CD4-positive, alpha-beta T cell treated with Interleukin-21 for 1 hour (primary cell): ENCODE measurements around the gene MEX3D.
"Not testable (repeated sequence)": the region's sequence is repeated elsewhere in the genome, so short reads cannot be mapped to it uniquely, and the experiment has no call there.

Experiments used
- DNase-seq: peaks from one replicate; pipeline ENCODE4 v3.0.0-alpha.2; 2020

The MEX3D gene

DNA sequence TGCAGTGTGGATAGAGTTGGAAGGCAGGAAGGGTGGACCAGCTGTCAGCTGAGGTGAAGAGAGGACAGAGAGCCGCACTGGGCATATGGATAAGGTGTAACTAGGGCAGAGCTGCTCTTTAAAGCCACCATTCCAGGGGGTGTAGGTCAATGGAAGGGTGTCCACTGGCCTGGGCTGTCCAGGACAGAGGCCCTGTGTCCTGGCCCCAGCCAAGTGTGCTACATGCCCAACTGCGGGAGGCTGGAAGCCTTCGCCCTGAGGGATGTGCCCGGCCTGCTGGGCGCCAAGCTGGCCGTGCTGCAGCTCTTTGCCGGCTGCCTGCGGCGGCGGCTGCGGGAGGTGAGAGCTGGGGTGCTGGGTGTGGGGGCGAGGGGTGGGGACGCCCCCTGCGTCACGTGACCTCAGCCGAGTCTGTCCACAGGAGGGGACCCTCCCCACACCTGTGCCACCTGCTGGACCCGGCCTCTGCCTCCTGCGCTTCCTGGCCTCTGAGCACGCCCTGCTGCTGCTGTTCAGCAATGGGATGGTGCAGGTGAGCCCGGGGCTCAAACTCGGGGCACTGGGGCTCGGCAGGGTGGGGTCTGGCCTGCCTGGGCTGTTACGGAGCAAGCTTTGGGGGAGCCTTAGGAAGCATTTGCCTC, 34.5 kb downstream of the MEX3D start:
- no peak for DNase-seq

DNA sequence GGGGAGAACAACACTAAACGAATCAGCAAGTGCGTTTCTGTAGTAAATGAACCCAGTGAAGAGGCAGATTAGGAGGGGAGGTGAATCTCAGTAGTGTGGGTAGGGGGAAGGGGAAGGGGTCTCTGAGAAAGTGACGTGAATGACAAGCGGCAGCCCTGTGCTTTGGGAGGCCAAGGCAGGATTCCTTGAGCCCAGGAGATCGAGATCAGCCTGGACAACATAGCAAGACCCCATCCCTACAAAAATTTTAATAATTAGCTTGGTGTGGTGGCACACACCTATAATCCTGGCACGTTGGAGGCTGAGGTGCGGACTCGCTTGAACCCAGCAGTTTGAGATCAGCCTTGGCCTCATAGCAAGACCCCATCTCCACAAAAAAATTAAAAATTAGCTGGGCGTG, 36.1 kb downstream of the MEX3D start:
- DNase-seq: no peak

DNA sequence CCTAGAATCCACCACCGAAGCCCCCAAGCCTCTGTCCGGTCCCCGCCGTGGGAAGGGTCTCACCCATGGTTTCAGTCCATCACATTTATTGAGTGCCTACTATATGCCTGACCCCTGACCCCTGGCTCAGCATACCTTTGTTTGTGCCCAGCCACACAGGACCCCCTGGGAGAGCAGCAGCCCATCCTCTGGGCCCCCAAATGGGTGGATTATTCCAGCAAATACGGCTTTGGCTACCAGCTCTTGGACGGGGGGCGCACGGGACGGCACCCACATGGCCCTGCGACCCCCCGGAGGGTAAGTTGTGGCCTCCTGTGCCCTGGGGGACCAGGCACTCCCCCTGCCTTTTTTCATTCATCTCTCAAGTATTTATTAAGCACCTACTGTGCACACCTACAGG, 36.5 kb downstream of the MEX3D start:
- no peak for DNase-seq

DNA sequence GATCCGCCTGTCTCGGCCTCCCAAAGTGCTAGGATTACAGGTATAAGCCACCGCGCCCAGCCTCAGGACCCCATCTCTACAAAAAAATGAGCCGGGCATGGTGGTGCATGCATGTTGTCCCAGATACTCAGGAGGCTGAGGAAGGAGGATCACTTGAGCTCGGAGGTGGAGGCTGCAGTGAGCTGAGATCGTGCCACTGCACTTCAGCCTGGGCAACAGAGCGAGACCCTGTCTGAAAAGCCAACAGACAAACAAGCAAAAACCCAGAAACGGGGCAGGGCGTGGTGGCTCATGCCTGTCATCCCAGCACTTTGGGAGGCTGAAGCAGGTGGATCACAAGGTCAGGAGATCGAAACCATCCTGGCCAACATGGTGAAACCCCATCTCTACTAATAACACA, 37.3 kb downstream of the MEX3D start:
- DNase-seq: not testable (repeated sequence)

DNA sequence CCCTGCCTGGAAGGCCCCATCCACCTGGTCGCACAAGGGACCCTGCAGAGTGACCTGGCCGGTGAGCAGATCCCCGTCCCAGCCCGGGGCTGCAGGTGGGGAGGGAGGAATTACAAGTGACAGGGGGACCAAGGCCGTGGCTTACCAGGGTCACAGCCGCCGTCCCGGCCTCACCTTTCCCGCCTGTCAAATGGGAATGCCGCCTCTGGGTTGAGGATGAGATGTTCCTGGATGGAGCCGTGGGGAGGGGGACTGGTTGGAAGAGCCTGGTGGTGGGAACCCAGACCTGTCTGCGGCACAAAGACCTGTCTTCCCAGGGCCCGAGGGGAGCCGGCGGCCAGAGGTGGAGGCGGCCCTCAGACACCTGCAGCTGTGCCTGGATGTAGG, 38.7 kb downstream of the MEX3D start:
- DNase-seq: no peak

DNA sequence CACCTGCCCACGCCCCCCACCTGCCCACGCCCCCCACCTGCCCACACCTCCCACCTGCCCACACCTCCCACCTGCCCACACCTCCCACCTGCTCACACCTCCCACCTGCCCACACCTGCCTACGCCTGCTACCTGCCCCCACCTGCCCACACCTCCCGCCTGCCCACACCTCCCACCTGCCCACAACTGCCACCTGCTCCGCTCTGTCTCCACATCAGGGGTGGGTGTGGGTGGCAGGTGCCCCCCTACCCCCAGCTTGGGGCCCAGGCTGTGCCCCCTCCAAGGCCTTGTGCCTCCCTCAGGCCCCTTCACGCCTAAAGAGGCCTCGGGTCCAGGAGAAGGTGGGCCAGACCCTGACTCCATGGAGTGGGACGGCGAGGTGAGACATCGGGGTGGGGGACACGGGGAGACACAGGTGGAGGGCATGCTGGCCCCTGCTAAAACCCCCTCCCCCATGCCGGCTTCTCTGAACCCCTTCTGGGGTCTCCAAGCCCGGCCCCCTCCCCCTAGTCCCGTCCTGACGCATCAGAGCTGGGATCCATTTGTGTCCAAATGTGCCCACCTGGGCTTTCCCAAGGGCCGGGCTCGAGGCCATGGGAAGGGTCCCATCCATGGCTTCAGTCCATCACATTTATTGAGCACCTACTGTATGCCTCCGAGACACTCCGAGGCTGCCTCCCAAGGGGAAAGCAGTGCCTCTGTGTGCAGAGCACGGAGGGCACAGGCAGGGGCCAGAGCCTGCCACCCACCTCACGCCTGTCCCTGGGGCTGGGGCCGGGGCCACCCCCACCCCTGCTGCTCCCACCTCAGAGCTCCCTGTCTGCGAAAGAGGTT, 39.3 kb downstream of the MEX3D start:
- DNase-seq: no peak

DNA sequence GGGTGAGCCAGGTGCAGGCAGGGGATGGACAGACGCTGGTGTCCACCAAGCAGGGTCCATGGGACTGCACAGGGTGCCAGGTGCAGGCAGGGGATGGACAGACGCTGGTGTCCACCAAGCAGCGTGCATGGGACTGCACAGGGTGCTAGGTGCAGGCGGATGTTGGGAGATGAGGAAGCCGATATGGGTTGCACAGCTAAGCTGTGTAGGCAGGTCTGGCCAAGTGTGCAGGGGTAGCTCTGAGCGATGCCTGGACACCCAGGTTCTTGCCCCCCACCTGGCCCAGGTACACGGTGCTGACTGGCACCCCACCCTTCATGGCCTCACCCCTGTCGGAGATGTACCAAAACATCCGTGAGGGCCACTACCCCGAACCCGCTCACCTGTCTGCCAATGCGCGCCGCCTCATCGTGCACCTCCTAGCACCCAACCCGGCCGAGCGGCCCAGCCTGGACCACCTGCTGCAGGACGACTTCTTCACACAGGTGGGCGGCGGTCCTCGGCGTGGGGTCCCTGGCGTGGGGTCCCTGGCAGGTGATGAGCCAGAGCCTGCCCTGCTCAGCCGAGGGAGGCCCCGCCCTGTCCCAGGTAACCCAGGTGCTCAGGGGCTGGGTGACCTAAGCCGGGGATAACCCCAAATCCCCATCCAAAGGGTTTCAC, 40.3 kb downstream of the MEX3D start:
- no peak for DNase-seq

DNA sequence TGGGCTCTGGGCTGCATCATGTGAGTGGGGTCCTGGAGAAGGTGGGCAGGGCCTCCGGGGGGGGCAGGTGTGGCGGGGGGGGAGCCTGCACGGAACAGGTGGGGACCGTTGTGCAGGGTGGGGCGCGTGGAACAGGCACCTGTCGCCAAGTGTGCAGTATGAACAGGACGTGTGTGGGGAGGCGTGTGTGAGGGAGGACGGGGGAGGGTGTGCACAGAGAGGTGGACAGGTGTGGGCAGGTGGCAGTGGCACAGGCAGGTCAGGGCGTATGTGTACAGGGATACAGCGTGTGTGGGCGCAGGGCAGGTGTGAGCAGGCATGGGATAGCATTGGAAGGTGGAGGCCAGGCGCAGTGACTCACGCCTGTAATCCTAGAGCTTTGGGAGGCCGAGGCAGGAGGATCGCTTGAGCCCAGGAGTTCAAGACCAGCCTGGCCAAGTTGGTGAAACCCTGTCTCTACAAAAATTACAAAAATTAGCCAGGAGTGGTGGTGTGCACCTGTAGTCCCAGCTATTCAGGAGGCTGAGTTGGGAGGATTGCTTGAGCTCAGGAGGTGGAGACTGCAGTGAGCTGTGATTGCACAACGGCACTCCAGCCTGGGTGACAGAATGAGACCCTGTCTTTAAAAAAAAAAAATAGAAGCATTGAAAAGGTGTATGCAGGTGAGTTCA, 41.0 kb downstream of the MEX3D start:
- no peak for DNase-seq

DNA sequence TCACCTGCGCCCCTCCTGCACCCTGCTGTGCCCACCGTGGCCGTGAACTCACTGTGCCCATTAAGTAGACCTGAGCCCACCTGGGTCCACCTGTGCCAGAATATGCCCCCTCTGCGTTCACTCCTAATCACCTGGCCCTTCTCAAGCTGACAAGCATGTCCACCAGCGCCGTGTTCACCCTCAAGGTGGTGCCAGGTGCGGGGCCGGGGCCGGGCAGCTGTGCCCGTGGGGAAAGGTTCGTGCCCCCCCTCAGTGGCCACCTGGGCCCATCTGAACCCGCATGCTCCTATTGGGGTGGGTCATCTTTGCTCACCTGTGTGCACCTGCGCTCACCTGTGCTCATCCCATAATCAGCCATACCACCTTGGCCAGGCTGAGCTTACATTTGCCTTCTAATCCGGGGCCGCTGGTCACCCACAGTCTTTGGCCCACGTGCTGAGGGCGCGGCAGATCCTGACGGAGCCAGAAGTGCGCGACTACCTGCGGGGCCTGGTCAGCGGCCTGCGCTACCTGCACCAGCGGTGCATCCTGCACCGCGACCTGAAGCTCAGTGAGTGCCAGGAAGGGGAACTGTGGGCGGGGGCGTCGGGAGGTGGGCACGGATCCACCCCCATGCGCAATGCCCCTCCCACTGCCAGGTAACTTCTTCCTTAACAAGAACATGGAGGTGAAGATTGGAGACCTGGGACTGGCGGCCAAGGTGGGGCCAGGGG, 41.9 kb downstream of the MEX3D start:
- DNase-seq: no peak

DNA sequence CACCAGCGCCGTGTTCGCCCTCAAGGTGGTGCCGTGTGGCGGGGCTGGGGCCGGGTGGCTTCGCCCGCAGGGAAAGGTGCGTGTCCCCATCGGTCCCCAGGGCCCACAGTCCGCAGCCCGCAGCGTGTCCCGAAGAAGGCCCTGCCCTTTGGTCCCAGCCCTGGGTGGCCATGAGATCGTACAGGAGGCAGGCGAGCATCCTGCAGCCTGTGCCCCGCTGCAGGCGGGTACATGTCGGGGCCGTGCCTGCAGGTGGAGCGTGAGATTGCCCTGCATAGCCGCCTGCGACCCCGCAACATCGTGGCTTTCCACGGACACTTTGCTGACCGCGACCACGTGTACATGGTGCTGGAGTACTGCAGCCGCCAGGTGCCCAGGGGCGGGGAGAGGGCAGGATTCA, 42.8 kb downstream of the MEX3D start:
- DNase-seq: no peak

DNA sequence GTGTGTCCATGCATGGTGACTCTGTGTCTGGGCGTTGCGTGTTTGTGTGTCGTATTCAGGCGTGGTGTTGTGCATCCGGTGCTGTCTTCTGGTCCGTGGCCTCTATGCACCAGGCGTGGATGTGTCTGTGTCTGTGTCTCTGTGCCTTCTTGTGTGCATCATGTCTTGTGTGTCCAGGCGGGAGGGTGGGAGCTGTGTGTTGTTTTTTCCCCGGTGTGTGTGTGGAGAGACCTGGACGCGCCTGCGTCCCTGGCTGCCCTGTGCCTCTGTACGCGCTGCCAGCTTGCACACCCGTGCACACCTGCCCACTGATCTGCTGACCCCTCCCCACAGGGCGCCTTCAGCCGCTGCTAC, 43.2 kb downstream of the MEX3D start:
- DNase-seq: no peak

DNA sequence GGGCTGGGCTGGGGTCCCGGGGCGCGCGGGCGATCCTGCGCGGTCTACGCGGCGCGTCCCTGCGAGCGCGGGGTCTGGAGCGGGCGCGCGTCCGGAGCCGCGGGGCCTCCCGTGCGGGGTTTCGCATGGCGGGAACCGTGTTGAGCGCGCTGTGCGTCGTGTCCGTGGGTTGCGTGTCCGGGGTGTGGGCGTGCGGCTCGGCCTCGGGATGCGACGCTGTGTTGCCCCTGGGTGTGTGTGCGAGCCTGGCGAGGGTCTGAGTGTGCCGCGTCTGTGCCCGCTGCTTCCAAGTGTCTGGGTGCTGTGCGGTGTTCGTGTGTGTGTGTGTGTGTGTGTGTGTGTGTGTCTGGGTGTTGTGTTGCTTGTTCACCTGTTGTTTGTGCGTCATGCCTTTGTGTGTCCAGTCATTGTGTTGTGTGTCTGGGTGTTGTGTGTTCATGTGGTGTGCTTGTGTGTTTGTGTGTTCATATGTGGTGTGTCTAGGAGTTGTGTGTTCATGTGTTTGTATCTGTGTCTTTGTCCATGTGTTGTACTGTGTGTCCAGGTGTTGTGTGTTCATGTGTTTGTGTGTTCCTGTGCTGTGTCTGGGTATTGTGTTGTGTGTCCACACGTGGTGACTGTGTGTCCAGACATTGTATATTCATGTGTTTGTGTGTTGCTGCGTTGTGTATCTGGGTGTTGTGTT, 43.7 kb downstream of the MEX3D start:
- DNase-seq: no peak

DNA sequence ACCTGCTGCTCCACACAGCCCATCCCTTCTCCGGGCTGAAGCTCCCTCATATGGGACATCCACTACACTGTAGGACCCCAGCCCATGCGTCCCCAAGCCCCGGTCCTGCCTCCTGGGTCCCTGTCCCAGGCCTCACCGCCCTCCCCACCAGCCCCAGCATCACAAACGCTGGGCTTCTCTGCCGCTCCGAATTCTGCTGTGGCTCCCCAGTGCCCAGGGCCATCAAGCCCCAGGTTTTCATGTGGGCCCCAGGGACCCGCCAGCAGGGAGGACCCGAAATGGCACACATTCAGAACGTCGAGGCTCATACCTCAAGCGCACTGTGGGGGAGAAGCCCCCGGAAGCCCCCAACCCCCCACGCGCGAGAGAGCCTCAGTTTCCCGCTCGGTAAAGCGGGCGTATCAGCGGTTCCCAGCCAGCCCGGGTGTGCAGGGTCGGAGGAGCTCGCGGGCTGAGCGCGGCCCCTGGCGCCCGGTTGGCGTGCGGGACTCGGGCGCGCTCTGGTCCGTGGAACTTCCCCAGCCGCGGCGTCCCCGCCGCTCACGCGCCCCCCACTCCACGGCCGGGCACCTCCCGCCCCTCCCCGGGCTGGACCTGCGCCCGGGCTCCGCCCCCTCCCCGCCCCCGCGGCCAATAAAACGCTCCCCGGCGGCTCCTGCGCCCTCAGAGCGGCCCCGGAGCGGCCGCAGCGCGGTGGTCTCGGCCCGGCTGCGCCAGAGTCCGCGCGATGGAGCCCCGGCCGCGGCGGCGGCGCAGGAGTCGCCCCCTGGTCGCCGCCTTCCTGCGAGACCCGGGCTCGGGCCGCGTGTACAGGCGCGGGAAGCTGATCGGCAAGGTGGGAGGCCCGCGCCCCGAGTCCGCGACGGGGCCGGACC, 44.5 kb downstream of the MEX3D start, which contains the start of gene PLK5:
PLK5 (plus strand) TSS at position 666 of the 875 bp plus-strand sequence. CDS start 2,920 bp downstream, outside the sequence.
- DNase-seq: no peak

DNA sequence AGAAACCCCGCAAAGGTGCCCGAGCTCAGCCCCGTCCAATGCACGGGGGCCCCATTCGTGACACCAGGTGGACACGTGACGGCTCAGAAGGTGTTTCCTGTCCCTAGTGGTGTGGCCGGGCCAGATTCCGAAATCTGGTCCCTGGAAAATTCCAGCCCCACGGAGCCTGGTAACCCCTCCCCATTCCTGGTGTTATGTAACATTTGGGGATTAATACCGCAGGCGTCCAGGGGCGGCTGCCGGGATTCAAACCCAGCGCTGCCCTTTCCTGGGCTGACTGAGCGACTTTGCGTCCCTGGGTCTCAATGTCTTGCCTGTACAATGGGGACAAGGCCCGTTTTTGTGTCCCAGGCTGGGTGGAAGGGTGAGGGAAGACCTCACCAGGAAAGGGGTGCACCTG, 45.3 kb downstream of the MEX3D start:
- DNase-seq: no peak

DNA sequence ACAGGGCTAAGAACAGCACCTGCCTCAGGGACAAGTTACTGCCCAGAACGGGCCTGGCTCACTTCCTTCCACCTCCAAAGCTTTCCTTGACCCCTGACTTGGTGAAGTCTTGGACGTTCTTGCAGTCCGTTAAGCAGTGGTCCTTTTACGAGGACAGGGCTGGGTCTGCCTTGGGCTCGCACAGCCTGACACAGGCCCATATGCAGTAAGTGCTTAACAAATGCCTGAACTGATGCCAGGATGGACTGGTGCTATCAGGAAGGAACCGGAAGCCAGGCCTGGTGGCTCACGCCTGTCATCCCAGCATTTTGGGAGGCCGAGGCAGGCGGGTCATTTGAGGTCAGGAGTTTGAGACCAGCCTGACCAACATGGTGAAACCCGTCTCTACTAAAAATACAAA, 46.1 kb downstream of the MEX3D start:
- no peak for DNase-seq

DNA sequence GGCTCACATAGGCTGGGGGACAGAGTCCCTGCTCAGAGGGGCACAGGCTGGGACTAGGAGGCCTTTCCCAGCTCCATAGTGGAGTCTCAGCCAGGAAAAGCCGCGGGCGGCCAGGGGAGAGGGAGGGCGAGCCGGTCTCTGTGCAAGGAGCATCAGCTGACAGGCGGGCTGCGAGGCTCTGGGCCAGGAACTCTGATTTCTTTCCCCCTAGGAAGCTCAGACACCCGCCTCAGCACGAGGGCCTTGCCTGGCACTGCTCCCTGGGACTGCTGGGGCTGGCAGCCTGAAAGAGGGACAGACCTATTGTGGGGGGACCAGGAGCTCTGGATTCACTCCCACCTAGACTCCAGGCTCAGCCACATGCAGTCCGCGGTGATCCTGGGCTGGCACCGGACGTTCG, 46.5 kb downstream of the MEX3D start:
- no peak for DNase-seq

DNA sequence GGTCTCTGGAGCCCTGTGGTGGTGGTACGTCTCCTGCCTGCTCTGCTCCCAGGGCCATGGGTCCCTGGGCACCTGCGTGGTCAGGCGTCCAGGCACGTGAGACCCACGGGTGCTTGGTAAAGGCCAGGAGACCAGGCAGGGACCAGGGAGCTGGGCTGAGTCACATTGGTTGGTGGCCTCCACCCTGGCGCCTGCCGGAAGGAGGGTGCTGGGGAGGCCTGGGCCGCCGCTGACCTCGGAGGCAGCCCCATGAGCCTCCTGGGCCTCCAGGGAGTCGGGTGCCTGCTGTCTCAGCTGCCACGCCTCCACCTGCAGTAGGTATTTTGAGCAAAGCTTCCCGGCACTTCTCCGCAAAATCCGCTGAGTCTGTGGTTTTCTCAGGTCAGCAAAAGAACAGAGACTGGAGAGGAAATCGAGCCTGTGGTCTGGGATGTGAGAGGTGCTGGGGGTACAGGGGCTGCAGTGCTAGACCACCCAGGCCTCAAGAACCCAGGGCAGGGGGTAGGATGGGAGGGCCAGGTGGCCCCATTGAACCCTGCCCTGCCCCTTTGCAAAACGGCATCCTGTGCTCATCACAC, 47.8 kb downstream of the MEX3D start:
- DNase-seq: no peak

DNA sequence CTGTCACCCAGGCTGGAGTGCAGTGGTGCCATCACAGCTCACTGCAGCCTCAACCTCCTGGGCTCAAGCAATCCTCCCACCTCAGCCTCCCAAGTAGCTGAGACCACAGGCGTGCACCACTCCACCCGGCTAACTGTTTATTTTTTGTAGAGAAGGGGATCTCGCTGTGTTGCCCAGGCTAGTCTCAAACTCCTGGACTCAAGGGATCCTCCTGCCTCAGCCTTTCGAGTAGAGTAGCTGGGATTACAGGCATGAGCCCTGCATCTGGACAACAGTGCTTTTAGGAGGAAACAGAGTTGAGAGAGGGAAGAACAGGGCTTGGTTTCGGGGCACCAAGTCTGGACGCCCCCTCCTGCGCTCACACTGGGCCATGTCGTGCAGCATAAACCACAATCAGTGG, 48.3 kb downstream of the MEX3D start:
- not testable (repeated sequence) for DNase-seq

DNA sequence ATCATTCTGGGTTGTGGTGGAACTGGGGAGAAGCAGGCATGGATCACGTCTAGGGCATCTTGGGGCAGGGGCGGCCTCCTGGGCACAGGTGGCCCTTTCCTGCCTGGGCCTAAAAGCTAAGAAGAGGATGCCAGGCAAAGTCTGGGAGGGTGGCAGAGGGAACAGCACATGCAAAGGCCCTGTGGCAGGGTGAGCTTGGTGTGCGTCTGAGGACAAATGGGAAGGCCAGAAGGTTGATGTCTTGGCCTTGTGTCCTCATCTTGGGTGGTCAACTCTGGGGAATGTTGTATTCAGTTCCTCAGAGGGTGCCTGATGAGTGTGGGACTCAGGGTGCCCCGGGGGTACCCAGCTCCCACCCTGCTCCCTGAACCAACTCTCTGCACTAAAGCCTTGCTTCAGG, 49.7 kb downstream of the MEX3D start:
- DNase-seq: no peak

DNA sequence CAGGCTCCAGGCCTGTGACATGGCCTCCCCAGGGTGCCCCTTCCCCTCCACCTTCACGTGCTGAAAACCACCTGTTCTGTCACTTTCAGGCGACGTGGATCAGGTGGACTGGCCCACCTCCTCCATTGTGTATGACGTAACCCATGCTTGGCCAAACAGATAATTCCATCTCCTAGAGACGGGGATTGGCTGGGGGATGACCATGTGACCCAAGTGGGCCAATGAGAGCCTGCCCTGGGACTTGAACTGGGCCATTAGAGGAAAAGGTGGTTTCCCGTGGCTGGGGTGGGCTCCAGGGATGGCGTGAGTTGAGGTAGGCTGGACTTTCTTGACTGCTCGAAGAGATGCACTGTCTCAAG, 51.8 kb downstream of the MEX3D start:
- DNase-seq: no peak
